ENCODE results near the gene TSKU. TPM values are rescaled to one million over a fixed set of nuclear protein-coding genes. Genes with fewer than 3 reads are reported as not detected.
A peak's percentile ranks its signal among the peaks of the same experiment; 100 is the strongest.
"Not testable (repeated sequence)": the region's sequence is repeated elsewhere in the genome, so short reads cannot be mapped to it uniquely, and the experiment has no call there.

TSKU gene
- total RNA-seq (not detected), polyA plus RNA-seq (under 1 TPM in 1 of 2 donors, not detected in 1; 0.13 TPM)

- H3K36me3 Mint-ChIP-seq, result peaks cover 0 to 3% of the 10 kb centered on the region in 2 donors
- H3K9me3 ChIP-seq (ENCODE audit: control insufficient read depth in 1 of 2, low read length in 2 of 2), result no peaks in the 10 kb centered on the region
- ChIA-PET POLR2A (ENCODE audit: partially characterized antibody) (interaction anchor here (0.7 kb wide), 1 partner anchor 48 kb away, joined by 3 read pairs; no protein-coding TSS in a partner anchor), CTCF (ENCODE audit: partially characterized antibody) (no interaction called here)
- no peaks in the 10 kb centered on the region for H3K36me3 ChIP-seq (ENCODE audit: insufficient read depth, low read length)
- intact Hi-C loops (cut with micrococcal nuclease), result no loop called here
- peak within 1 kb of the TSS; percentile 55 to 85 (median 80) for H3K4me3 Mint-ChIP-seq
- H3K4me1 Mint-ChIP-seq, result peaks cover 4 to 13% (median 9%) of the 10 kb centered on the region in 4 donors
- no peak for DNase-seq
- H3K27me3 ChIP-seq (ENCODE audit: insufficient read depth, low read length), result no peaks in the 10 kb centered on the region
- H3K27ac ChIP-seq (ENCODE audit: low read depth, low read length), result no peak within 1 kb of the TSS
- H3K4me1 ChIP-seq (ENCODE audit: insufficient read depth, low read length), result no peaks in the 10 kb centered on the region
- no peak within 1 kb of the TSS for H3K27ac Mint-ChIP-seq
- H3K9me3 Mint-ChIP-seq, result peaks cover 0 to 5% (median 0%) of the 10 kb centered on the region in 8 donors
- peak within 1 kb of the TSS in 1 of 2 donors; percentile 28 for H3K4me3 ChIP-seq (ENCODE audit: low read length in 2 of 2)
- peaks cover 37 to 38% of the 10 kb centered on the region in 2 donors for H3K27me3 Mint-ChIP-seq
These were observed at the start of gene TSKU for GRCh38 chr11:76783294-76783895. TSKU (plus strand) TSS chr11:76783356; CDS start chr11:76795617, 12,261 bp downstream.

- CTCF ChIA-PET (ENCODE audit: partially characterized antibody), result interaction anchor here (0.9 to 8.2 kb wide), 9 partner anchors 8 to 358 kb away, joined by 3 to 166 read pairs (median 7); no protein-coding TSS in a partner anchor
- H3K4me3 ChIP-seq (ENCODE audit: low read length in 2 of 2); POLR2A ChIA-PET (ENCODE audit: partially characterized antibody); H3K36me3 Mint-ChIP-seq; H3K27ac Mint-ChIP-seq; H3K27me3 Mint-ChIP-seq; H3K36me3 ChIP-seq (ENCODE audit: insufficient read depth, low read length); H3K4me1 Mint-ChIP-seq; H3K27ac ChIP-seq (ENCODE audit: low read depth, low read length); H3K4me1 ChIP-seq (ENCODE audit: insufficient read depth, low read length); H3K27me3 ChIP-seq (ENCODE audit: insufficient read depth, low read length); H3K9me3 Mint-ChIP-seq; H3K9me3 ChIP-seq (ENCODE audit: control insufficient read depth in 1 of 2, low read length in 2 of 2); H3K4me3 Mint-ChIP-seq: not testable (repeated sequence)
- peak; percentile 38 to 63 (median 55) for DNase-seq
- intact Hi-C loops (cut with micrococcal nuclease), result loop anchor here (2.0 kb wide), 1 partner anchor 313 kb away; no protein-coding TSS in a partner anchor
These were observed 49.2 kb upstream of the TSKU start for GRCh38 chr11:76733906-76734305.

- Mint-ChIP-seq H3K27me3 (peaks cover 3 to 5% of the 10 kb centered on the region in 2 donors), H3K4me3 (no peak overlapping the region), H3K36me3 (no peaks in the 10 kb centered on the region), H3K27ac (no peak overlapping the region), H3K4me1 (no peaks in the 10 kb centered on the region), H3K9me3 (peaks cover 0 to 1% (median 0%) of the 10 kb centered on the region in 8 donors)
- ChIA-PET POLR2A (ENCODE audit: partially characterized antibody) (no interaction called here), CTCF (ENCODE audit: partially characterized antibody) (interaction anchor here (0.9 to 8.2 kb wide), 9 partner anchors 8 to 357 kb away, joined by 3 to 166 read pairs (median 7); no protein-coding TSS in a partner anchor)
- H3K9me3 ChIP-seq (ENCODE audit: control insufficient read depth in 1 of 2, low read length in 2 of 2), result no peaks in the 10 kb centered on the region
- no peak overlapping the region for H3K4me3 ChIP-seq (ENCODE audit: low read length in 2 of 2)
- intact Hi-C loops (cut with micrococcal nuclease), result loop anchor here (2.0 kb wide), 1 partner anchor 312 kb away; no protein-coding TSS in a partner anchor
- no peak overlapping the region for H3K27ac ChIP-seq (ENCODE audit: low read depth, low read length)
- H3K4me1 ChIP-seq (ENCODE audit: insufficient read depth, low read length), result no peaks in the 10 kb centered on the region
- no peaks in the 10 kb centered on the region for H3K36me3 ChIP-seq (ENCODE audit: insufficient read depth, low read length)
- DNase-seq, result no peak
- H3K27me3 ChIP-seq (ENCODE audit: insufficient read depth, low read length), result no peaks in the 10 kb centered on the region
These were observed 48.4 kb upstream of the TSKU start for GRCh38 chr11:76734456-76735420.

GRCh38 chr11:76735841-76736240 lies 47.3 kb upstream of the TSKU start:
- Histone ChIP-seq H3K4me1 (ENCODE audit: insufficient read depth, low read length) (no peaks in the 10 kb centered on the region), H3K27me3 (ENCODE audit: insufficient read depth, low read length) (no peaks in the 10 kb centered on the region), H3K36me3 (ENCODE audit: insufficient read depth, low read length) (no peaks in the 10 kb centered on the region), H3K27ac (ENCODE audit: low read depth, low read length) (no peak overlapping the region), H3K4me3 (ENCODE audit: low read length in 2 of 2) (no peak overlapping the region), H3K9me3 (ENCODE audit: control insufficient read depth in 1 of 2, low read length in 2 of 2) (no peaks in the 10 kb centered on the region)
- no peaks in the 10 kb centered on the region for H3K4me1 Mint-ChIP-seq
- peaks cover 5% of the 10 kb centered on the region in 2 donors for H3K27me3 Mint-ChIP-seq
- ChIA-PET CTCF (ENCODE audit: partially characterized antibody) (interaction anchor here (1.9 to 8.2 kb wide), 5 partner anchors 14 to 356 kb away, joined by 7 to 166 read pairs (median 12); no protein-coding TSS in a partner anchor), POLR2A (ENCODE audit: partially characterized antibody) (interaction anchor here (0.6 kb wide), 1 partner anchor 47 kb away, joined by 3 read pairs; the partner anchor contains the start of gene TSKU)
- no peak for DNase-seq
- H3K4me3 Mint-ChIP-seq, result no peak overlapping the region
- peaks cover 0 to 1% (median 0%) of the 10 kb centered on the region in 8 donors for H3K9me3 Mint-ChIP-seq
- no peak overlapping the region for H3K27ac Mint-ChIP-seq
- H3K36me3 Mint-ChIP-seq, result no peaks in the 10 kb centered on the region
- intact Hi-C loops (cut with micrococcal nuclease), result loop anchor here (2.0 kb wide), 1 partner anchor 311 kb away; no protein-coding TSS in a partner anchor

GRCh38 chr11:76736266-76736665 lies 46.9 kb upstream of the TSKU start:
- DNase-seq, result no peak
- ChIA-PET POLR2A (ENCODE audit: partially characterized antibody) (no interaction called here), CTCF (ENCODE audit: partially characterized antibody) (interaction anchor here (2.9 to 8.2 kb wide), 3 partner anchors 14 to 183 kb away, joined by 12 to 166 read pairs (median 34); no protein-coding TSS in a partner anchor)
- Histone ChIP-seq H3K9me3 (ENCODE audit: control insufficient read depth in 1 of 2, low read length in 2 of 2) (no peaks in the 10 kb centered on the region), H3K4me3 (ENCODE audit: low read length in 2 of 2) (no peak overlapping the region), H3K27ac (ENCODE audit: low read depth, low read length) (no peak overlapping the region), H3K4me1 (ENCODE audit: insufficient read depth, low read length) (no peaks in the 10 kb centered on the region), H3K27me3 (ENCODE audit: insufficient read depth, low read length) (no peaks in the 10 kb centered on the region), H3K36me3 (ENCODE audit: insufficient read depth, low read length) (no peaks in the 10 kb centered on the region)
- no peaks in the 10 kb centered on the region for H3K4me1 Mint-ChIP-seq
- no peak overlapping the region for H3K4me3 Mint-ChIP-seq
- H3K9me3 Mint-ChIP-seq, result no peaks in the 10 kb centered on the region
- H3K27ac Mint-ChIP-seq, result peak overlapping the region in 1 of 7 donors; percentile 30
- peaks cover 5% of the 10 kb centered on the region in 2 donors for H3K27me3 Mint-ChIP-seq
- intact Hi-C loops (cut with micrococcal nuclease), result no loop called here
- H3K36me3 Mint-ChIP-seq, result no peaks in the 10 kb centered on the region

- Histone ChIP-seq H3K9me3 (ENCODE audit: control insufficient read depth in 1 of 2, low read length in 2 of 2) (no peaks in the 10 kb centered on the region), H3K36me3 (ENCODE audit: insufficient read depth, low read length) (no peaks in the 10 kb centered on the region), H3K4me1 (ENCODE audit: insufficient read depth, low read length) (no peaks in the 10 kb centered on the region), H3K27ac (ENCODE audit: low read depth, low read length) (no peak overlapping the region), H3K27me3 (ENCODE audit: insufficient read depth, low read length) (no peaks in the 10 kb centered on the region), H3K4me3 (ENCODE audit: low read length in 2 of 2) (no peak overlapping the region)
- no peaks in the 10 kb centered on the region for H3K9me3 Mint-ChIP-seq
- intact Hi-C loops (cut with micrococcal nuclease), result no loop called here
- H3K4me1 Mint-ChIP-seq, result no peaks in the 10 kb centered on the region
- H3K27ac Mint-ChIP-seq, result no peak overlapping the region
- peaks cover 5% of the 10 kb centered on the region in 2 donors for H3K27me3 Mint-ChIP-seq
- POLR2A ChIA-PET (ENCODE audit: partially characterized antibody), result no interaction called here
- no peak for DNase-seq
- H3K36me3 Mint-ChIP-seq, result no peaks in the 10 kb centered on the region
- no peak overlapping the region for H3K4me3 Mint-ChIP-seq
- CTCF ChIA-PET (ENCODE audit: partially characterized antibody), result interaction anchor here (8.2 kb wide), 1 partner anchor 65 kb away, joined by 166 read pairs; no protein-coding TSS in a partner anchor
These were observed 46.2 kb upstream of the TSKU start for GRCh38 chr11:76736773-76737495.
